GM21529 (cell line): ENCODE measurements around the gene SP140.
"Not testable (repeated sequence)": the region's sequence is repeated elsewhere in the genome, so short reads cannot be mapped to it uniquely, and the experiment has no call there.

ENCODE experiments used
- ATAC-seq: cut with Tn5 transposase; IDR thresholded peaks from one replicate; pipeline ENCODE4 v1.9.1; 2021; ENCODE audit not compliant: unreplicated experiment

Gene SP140

GRCh38 chr2:230224458-230224857 is 1.1 kb upstream of the SP140 start:
- no peak for ATAC-seq

DNA sequence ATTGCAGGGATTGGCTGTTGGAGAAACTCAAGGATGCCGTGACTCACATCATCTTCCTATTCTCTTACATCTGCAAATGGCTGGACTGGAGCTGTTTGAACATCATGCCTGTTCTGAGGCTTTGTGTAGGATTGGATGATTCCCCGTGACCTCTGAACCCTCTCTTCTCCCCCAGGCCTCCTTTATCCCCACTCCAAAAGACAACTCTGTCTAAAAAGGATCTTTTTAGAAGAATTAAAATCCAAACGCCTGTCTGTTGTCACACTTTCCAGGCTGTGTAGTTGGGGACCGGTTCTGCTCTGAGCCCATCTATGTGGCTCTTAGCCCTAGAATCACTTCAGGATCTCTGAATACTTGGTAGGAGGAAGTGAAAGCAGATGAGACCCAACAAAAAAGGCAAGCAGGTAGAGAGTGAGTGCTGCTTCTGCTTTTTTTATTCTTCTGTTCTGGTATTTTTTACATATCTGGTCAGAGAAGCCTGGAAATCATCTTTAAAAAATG is 565 bp downstream of the SP140 start:
- ATAC-seq = peak; percentile 72

DNA sequence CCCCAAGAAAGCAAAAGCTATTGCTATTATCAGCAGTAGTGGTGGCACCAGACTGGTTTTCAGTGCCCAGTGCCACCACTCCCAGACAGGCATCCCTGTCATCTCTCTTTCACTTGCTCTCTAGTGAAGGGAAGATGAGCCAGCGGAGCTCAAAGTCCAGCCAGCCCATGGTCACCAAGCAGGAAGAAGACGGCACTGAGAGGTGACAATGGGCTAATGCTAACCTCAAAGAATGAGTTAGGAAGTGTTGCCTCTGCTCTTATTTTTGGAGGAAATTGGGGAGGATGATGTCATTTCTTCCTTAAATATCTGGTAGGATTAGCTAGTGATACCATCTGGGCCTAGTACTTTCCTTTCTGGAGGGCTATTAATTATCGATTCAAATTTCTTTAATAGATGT is 1.7 kb downstream of the SP140 start:
- ATAC-seq = no peak

- no peak for ATAC-seq
These were observed 4.6 kb downstream of the SP140 start for GRCh38 chr2:230230087-230230486.

DNA sequence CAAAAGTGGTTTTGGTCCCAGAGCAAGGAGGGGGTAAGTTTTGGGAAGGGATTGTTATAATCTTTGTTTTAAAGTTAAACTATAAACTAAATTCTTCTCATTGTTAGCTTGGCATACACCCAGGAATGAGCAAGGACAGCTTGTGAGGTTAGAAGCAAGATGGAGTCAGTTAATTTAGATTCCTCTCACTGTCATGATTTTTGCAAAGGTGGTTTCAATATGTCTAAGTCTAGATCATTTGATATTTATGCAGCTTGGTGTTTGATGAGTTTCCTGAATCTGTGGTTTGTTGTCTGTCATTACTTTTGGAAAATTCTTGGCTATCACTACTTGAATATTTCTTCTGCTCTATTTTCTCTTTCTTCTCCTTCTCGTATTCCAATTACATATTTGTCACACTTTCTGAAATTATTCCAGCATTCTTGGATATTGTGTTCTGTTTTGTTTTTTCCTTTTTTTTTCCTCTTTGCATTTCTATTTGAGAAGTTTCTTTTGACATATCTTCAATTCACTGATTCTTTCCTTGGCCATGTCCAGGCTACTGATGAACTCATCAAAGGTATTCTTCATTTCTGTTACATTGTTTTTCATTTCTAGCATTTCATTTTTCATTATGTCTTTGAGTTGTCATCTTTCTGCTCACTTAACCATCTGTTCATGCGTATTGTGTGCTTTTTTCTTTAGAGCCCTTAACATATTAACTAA is 5.1 kb downstream of the SP140 start:
- ATAC-seq = no peak

- no peak for ATAC-seq
These were observed 5.7 kb downstream of the SP140 start for GRCh38 chr2:230231251-230231650.

DNA sequence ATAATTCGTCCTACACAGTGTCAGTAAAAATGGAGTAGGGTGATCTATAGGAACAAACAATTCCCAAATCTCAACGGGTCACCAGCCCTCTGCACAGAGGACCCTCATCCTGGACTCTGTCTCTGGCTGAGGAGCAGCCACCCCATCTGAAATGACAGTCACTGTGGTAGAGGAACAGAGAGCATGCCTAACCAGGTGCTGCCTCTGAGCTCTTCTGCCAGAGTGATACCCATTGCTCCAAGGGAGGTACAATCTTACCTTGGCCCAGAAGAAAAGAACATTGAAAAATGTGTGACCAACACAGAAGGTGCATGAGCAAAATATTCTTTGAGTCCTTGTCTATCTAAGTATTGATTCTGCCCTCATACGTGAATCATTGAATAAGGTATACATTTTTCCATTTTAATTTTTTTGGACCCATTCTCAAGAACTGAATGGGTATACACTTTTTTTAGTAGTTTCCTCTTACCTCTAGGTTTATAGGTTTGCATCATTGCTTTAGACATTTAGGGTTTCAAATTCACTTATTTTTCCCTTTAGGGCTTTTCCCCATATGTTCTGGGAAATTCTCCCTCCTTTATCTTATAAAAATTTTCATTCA is 8.7 kb downstream of the SP140 start:
- peak; percentile 71 for ATAC-seq

- peak; percentile 74 for ATAC-seq
These were observed 9.3 kb downstream of the SP140 start for GRCh38 chr2:230234845-230235244.

- ATAC-seq = no peak
These were observed 18.7 kb downstream of the SP140 start for GRCh38 chr2:230244211-230244610.

DNA sequence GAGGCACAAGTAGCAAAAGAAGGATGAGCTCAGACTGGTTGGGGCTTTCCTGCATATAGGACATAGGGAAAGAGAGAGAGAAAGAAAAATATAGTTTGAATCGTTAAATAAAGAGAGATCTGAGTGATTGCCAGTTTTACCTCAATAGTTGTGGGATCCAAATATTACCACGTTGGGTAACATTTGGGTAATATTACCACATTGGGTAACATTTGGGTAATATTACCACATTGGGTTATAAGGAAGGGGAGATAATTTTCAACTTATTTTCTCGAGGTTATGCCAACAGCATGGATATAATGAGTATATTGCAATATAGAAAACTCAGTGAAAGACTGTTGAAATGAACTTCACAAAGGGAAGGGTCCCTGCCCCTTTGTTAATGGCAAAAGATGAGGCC is 20.7 kb downstream of the SP140 start:
- no peak for ATAC-seq

GRCh38 chr2:230250231-230250630 is 24.7 kb downstream of the SP140 start:
- ATAC-seq = no peak

DNA sequence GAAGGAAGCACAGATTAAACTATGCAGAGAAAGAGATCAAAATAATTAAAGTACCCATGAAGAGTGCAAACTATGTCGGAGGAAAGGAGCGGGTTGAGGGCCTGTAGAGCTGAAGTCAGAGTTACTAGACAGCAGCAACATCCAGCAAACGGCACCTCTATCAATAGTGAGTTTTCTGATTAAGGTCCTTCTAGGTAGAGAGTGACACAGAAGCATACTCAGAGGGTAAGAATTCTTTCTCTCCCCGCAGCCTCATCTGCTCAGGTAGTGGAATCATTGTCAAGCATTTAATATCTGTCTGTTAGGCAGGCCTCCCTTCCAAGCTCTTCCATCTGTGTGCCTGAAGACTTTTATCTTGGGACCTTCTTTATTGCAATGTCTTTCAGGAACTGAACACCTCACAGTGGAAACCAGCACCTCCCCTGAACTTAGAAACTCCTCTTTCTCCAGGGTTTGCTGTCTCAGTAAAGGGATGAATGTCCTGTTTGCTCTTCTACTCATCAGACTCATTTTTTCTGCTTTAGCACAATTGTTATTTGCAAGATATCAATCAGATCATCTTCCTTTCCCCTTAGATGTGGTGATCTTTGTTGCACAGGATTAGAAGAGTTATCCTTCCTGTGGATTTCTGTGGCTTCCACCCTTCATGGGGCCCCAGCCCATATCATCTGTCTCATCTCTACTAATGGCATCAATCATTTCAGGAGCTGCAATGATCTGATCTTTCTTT is 28.8 kb downstream of the SP140 start:
- ATAC-seq = no peak

GRCh38 chr2:230256733-230257332 is 31.3 kb downstream of the SP140 start:
- ATAC-seq = no peak

GRCh38 chr2:230258483-230258882 is 32.9 kb downstream of the SP140 start:
- no peak for ATAC-seq

DNA sequence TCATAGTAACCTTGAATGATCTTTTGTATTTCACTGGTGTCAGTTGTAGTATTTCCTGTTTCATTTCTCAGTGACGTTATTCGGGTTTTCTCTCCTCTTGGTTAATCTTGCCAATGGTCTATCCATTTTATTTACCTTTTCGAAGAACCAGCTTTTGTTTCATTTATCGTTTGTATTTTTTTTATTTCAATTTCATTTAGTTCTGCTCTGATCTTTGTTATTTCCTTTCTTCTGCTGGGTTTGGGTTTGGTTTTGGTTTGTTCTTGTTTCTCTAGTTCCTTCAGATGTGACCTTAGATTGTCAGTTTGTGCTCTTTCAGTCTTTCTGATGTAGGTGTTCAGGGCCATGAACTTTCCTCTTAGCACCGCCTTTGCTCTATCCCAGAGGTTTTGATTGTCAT is 36.7 kb downstream of the SP140 start:
- no peak for ATAC-seq

GRCh38 chr2:230264945-230265344 is 39.4 kb downstream of the SP140 start:
- not testable (repeated sequence) for ATAC-seq

DNA sequence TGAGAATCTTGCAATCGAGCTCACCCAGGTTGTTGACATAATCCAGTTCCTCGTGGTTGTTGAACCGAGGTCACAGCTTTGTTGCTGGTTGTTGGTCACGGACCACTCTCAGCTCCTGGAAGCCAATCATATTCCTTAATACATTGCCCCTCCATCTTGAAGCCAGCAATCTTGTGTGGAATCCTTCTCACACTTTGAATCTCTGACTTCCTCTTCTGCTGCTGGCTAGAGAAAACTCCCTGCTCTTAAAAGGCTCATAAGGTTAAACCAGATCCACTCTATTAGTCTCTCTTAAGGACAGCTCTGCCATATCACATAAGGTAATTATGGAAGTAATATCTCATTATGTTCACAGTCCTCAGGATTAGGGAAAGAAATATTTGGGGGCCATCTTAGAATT is 41.1 kb downstream of the SP140 start:
- no peak for ATAC-seq

DNA sequence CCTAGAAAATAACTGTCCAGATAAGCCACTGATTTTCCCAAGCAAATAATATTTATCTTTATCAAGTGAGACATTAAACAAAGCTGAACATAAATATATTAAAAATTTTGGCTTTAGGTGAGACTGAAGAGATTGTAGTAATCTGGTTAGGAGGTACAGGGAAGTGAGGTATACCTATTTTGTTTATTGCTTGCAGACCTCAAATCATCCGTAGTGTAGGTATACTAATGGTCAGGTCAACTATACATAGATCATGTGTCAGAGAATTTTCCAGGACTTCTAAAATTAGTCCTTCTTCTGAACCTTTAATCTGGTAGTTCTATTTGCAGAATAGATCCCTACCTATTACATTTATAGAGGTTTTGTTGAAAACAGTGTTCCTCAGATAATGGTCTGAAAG is 41.5 kb downstream of the SP140 start:
- peak; percentile 24 for ATAC-seq

DNA sequence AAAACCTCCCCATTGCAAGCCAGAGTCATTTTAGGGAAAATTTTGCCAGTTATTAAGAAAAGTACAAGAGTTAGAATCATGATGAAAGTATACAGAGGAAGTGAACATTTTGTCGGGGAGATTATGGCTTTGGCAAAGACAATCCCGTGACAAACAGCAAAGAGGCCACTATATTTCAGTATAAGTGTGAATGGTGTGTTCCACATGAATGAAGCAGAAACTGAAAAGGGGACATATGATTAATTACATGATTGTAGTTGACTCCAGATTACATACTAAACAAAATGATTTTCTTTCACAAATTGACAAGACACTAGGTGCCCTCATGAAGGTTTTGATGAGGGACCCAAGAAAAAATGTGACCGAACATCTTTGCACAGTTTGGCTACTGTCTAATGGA is 42.0 kb downstream of the SP140 start:
- ATAC-seq = peak; percentile 54

DNA sequence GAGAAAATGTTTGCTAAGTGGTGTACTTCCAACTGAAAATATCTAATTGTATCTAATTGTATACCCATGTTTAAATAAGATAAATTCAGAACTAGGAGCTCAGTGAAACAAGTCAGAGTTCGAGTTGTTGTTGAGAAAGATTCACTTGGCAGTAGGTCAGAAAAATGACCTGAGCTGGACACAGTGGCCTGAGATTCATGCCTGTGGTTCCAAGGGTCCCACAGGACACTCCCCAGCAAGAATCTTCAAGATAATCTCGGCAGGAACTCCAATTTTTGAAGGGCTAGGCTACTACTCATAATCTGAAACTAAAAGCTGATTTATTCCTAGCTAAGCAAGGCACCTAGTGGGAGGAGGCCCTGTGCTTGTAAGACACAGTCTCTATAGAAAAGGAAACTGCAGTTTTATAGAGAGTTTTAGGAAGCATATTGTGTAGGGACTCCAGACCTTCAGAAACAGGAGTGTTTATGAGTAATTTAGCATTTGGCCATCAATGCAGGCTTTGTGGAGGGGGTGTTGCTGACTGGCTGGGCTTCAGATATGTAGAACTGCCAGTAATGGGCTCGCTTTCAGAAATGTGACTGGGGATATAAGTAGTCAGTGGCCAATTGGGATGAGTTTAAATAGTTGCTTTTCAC is 43.2 kb downstream of the SP140 start:
- peak; percentile 63 for ATAC-seq

GRCh38 chr2:230269715-230270114 is 44.2 kb downstream of the SP140 start:
- ATAC-seq = no peak
